ENCODE measurements around the gene MAP4K4. TPM values are rescaled to one million over a fixed set of nuclear protein-coding genes. Genes with fewer than 3 reads are reported as not detected.

The MAP4K4 gene
- total RNA-seq, 1 donor from 2014 or later: 122 TPM

DNA sequence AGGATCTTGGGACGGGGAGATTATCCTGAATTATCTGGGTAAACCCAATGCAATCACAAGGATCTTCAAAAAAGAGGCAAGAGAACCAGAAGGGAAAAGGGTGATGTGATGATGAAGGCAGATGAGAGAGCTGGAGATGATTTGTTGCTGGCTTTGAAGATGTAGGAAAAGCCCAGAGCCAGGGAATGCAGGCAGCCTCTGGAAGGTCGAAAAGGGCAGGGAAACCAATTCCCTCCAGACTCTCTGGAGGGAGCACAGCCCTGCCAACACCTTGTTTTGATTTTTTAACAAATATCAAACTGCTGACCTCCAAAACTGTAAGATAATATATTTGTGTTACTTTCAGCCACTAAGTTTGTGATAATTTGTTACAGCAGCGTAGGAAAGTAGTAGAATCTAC lies 245.3 kb downstream of the MAP4K4 start:
- Mint-ChIP-seq H3K36me3 (ENCODE audit: low read depth) (peaks cover 5% of the 10 kb centered on the region), H3K4me3 (ENCODE audit: unreplicated experiment) (no peak overlapping the region), H3K27ac (ENCODE audit: unreplicated experiment) (no peak overlapping the region), H3K9me3 (ENCODE audit: low read depth) (peaks cover 11% of the 10 kb centered on the region), H3K27me3 (ENCODE audit: low read depth) (peaks cover 16% of the 10 kb centered on the region), H3K4me1 (ENCODE audit: low read depth) (no peaks in the 10 kb centered on the region)
- TF ChIP-seq CTCF (IDR thresholded peaks at IDR 0.05): no peak
- DNase-seq (ENCODE audit: low spot score): no peak

Other genes starting within 250 kb of the MAP4K4 start
- not detected in 3 replicates for gene RFX8, start 222.6 kb upstream of the MAP4K4 start, total RNA-seq

Measured in chondrocyte (in vitro differentiated cells).